HG03457 (cell line): ENCODE results near the gene CD47.

Source experiments
- ATAC-seq: cut with Tn5 transposase; IDR thresholded peaks from one replicate; pipeline ENCODE4 v1.9.1; 2021; ENCODE audit warnings: moderate number of reproducible peaks; ENCODE audit not compliant: unreplicated experiment

Gene CD47

DNA sequence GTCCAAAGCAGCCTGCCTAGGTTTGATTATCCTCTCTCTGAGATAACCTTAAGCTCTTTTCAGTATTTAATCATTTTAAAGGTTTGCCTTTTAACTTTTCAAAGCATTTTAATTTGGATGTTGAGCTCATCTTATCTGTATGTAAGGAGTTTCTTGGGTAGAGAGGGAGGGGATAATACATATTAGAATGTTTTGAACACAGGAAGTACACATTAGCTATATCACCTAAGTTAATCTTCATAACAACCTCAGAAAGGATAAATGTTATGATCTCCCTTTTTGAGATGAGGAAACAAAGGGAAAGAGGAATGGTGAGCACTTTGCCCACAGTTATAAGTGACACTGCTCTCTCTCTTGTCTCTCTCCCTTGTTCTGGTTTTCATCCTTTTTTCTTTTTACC lies 2.2 kb upstream of the CD47 start:
- no peak for ATAC-seq

DNA sequence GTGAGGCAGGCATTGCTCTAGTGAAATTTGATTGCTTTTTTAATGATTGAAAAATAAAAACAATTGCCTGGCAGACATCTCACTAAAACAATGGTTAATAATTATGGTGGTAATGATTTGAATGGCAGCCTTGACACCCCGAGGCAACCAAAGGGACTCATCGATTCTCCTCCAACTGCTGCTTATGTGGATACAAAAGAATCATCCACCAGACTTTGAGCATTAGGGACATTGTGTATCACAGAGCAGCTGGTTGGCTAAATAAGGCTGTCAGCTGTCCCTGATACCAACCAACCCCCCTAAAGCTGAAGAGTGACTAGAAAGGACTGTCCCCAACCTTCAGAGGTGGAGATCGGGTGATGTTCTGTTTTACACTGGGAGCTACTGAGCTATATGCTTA lies 1.7 kb upstream of the CD47 start:
- no peak for ATAC-seq

DNA sequence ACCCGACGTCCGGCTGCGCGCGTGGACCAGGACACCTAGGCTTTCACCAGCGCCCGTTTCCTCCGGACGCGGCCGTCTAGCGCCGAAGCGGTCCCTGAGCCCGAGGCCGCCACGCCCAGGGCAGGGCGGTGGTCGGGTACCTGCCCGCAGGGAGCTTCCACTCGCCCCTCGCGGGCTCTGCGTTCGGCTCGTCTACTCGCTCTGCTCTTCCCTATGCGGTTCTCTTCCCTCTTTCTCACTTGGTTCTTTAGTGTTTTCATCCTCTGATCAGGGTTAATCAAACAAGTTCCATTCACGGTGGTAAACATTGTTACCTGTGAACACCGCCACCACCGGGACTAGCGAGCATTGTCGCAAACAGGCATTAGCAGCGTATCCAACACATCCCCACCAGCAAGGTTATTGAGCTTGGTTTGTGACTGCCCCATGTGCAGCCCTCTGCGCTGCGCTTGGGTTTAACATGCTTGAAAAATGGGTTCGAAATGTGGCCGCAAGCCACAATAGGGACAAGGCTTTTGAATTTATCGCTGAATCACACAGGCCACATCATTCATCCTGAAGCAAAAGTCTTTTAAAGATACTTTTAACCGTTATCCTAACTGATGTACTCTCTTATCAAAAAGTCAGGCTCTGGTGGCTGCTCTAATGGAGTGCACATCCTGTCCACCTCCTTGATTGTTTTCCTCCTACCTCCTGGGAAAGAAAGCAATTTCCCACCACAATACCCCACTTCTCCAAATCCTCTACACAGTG lies 843 bp upstream of the CD47 start:
- no peak for ATAC-seq

DNA sequence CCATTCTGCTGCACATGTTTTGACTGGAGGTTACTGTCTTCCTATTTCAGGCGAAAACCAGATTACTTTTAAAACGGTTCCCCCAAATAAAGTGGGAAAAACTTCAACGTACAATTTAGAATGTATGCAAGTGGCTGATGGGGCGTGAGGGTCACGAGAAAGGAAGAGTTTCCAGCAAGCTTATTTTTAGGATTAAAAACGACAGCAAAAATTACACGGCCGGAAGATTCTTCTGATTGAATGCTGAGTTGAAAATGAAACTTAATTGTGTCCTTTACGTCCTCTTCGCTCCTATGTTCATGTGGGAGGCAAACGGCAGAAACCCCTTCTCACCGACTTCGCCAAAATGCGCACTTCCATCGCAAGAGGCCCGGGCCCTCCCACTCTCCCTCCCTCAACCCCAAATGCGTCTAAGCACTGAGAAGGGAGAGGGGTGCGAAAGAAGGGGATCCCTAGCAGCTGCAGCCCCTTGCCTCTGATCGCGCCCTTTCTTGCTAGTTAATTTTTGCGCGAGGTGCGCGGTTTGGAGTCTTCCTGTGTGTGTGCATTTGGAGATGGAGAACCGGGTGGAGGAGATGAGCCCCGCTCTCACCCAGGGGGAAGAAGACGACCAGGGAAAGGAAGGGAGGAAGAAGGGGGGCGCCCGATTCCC lies 656 bp downstream of the CD47 start:
- peak; percentile 2 for ATAC-seq

DNA sequence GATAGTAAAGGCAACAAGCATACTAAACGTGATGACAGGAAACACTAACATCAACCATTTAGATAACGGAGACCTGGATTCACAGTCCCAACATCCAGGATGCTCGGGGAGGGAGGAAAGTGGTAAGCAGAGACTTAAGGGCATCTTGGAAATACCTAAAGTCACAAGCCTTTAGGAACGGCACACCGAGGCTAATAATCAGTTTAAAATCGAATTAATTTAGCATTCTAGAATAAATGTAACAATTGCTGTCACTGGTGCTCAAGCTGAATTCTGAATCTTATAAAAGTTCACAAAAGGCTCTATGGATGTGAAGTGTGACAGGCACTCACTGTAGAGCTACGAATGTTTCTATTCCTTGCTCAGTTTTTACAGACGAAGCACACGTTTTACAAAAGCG lies 1.3 kb downstream of the CD47 start:
- ATAC-seq = no peak

DNA sequence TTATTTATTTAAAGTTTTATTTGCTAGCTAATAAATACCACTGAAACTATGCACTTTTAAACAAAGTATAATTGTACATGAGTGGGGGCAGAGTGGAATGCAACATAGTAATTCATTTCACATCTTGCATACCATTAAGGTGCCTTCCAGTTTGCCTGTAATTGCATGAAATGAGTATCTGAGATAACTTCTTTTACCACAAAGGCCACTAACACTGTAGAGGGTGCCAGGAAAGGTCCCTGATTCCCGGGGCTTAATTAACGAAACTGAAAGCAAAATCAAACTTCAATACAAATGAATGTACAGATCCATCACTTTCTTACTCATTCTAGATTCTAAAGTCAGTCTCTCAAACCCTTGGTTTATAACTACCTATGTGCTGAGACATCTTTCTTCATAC lies 2.1 kb downstream of the CD47 start:
- ATAC-seq = peak; percentile 53

DNA sequence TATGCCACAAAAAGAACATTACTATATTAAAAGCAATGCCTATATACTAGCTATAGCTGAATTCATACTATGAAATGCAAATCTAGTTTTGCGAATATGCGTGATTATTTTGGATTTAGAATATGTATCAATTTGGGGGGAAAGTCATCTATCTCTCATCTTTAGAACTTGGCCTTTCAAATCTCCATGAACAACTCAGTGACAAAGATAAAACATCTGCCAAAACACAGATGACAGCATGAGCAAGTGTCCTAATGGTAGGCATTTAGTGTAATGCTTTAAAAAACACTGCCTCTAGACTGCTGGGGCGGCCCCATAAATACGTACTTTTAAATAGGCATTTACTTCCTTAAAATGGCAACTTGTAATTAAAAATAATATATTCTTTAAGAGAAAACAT lies 2.7 kb downstream of the CD47 start:
- no peak for ATAC-seq

DNA sequence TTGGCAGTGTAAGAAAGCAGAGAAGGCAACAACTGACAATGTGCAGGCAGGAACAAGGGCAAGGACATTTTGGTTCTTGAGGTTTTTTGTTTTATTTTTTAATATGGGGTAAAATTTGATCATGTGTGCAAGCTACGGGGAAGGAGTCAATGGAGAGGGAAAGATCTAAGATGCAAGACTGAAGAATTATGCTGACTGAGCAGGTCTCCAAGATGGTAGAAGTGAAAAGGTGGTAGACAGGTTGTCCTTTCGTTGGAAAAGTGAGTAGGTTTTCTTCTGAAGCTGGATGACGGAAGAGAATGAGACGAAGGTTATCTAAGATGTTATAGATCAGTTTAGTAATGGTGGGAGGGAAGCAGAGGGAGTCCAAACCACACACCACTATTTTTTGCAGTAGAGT lies 4.2 kb downstream of the CD47 start:
- ATAC-seq = no peak

DNA sequence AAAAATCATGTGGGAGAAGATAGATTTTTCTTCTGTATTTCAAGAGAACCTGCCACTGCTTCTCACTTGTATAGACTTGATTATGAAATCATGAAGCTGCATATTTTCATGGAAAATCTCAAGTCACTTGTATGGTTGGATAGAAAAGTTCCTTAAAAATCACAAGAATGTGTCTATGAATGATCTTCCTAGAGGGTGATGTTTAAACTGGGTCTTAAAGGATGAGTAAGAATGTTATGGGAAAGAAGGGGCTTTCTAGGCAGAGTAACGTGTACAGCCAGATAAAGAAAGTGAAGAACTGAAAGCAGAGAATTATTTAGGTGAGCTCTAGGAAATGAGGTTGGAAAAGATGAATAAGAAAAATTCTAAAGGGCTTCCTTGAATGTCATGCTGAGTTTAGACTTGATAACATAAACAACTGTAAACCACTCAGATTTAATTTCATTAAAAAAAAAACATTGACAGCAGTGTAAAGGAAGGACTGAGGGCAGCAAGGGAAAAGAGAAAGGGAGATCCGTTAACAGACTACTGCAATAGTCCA lies 5.0 kb downstream of the CD47 start:
- no peak for ATAC-seq

DNA sequence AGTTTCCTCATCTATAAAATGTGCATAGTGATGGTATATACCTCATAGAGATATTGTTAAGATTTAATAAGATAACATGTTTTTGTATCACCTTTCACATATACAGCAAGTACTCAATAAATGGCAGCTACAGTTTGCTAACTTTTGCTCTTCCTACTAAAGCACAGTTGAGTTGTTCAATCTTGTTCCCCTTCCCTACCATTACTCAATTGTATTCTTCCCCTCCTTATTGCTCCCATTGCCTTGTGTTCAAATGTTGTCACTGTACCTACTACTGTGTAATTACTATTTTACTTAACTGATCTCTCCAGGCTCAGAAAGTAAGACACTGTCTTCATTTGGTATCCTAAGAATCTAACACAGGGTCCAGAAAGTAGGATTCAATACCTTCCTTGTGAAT lies 5.5 kb downstream of the CD47 start:
- no peak for ATAC-seq

DNA sequence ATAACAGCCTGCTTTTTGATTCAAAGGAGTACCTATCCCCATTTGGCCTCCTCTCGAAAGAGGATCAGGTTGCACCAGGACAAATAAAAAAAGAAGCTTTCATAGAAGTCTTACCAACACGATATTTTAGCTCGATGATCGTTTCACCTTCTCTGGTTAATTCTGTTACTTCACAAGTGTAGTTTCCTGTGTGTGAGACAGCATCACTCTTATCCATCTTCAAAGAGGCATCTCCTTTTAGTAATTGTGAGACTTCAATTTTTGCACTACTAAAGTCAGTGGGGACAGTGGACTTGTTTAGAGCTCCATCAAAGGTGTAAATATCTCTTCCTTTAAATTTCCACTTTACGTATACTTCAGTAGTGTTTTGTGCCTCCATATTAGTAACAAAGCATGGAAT lies 11.0 kb downstream of the CD47 start:
- no peak for ATAC-seq

DNA sequence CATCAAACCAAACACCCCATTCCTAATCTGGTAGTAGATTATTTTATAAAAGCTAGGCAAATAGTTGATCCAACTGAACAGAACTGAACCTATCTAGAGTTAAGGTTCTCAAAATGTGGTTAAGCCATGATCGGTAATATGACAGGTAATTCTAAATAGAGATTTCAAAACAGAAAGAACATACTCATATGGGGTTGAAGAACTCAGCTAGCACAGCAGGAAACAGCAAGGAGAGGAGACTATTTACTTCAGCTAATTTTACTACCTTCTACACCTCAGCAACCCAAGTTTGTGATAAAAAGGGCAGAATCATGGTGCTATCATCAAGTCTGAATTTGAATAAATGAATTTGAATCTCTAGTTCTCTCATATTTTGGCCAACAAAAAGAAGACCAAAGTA lies 11.8 kb downstream of the CD47 start:
- ATAC-seq = no peak

DNA sequence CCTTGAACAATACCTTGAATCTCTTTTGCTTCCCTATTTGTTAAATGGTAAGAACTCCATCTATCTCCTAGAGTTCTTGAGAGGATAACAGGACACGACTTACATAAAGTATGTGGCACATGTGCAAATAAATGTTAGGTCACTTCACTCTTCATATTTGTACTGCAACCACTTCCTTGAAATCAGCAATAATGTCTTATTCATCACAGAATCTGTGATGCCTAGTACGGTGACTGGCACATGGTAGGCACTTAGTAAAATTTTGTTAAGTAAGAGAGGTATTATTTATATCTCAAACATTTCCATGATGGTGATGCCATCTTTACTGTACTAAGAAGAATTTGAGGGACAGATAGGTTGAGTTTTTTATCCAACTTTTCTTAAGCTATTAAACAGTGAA lies 14.3 kb downstream of the CD47 start:
- ATAC-seq = no peak

DNA sequence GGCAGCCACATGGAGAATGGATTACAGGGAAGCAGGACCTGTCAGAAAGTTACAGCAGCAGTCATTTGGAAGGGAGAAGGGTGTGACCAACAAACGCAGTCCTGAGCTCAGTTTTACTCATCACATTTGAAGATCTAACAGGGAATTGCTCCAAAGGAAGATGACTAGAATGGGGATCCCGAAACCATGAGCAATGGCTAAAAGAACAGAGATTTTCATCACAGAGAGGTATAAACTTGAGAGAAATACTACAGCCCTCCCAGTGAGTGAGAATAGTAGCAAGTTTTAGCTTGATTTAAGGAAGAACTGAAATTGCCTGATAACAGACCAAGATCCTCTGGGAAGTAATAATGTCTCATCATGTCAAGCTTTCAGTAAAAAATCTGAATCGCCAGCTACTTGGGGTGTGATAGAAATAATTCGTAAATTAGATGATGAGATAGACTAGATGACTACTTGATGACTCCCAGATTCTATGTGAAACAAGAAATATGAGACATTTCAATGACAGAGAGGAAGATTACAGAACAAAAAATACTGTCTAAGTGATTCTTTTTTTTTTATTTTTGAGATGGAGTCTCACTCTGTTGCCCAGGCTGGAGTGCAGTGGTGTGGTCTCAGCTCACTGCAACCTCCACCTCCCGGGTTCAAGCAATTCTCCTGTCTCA lies 16.9 kb downstream of the CD47 start:
- ATAC-seq = no peak

DNA sequence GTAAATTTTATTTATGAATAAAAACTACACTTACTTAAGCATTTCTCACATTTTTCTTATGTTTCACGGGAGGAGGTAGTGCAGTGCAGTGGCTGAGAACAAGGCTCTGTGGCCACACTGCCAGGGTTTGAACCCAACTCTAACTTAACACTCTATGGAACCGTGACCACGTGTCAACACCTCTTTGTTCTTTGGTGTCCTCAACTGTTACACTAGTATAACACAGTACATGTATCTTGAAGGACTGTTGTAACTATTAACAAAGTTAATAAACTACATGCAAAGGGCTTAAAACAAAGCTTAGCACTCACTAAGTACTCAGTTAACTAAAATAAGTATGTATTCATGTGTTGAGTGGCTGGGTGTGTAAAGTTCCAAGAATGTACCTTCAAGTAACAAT lies 19.5 kb downstream of the CD47 start:
- ATAC-seq = no peak

DNA sequence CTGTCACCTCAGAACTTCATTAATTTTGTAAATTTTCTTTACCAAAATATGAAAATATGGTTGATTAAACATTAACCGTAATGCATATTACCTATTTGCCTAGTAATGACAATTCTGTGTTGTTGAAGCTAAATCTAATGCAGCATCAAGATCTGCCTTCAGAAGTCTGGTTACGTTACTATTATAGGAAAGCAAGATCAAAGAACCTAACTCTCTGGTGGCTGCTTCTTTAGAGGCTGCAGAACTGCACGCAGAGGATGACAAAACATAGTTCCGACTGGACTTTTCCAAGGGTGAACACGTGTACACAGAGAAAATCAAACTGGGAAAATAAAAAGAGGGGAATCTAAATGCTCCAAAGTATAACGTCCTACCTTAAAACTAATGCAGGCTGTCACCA lies 20.5 kb downstream of the CD47 start:
- ATAC-seq = no peak

DNA sequence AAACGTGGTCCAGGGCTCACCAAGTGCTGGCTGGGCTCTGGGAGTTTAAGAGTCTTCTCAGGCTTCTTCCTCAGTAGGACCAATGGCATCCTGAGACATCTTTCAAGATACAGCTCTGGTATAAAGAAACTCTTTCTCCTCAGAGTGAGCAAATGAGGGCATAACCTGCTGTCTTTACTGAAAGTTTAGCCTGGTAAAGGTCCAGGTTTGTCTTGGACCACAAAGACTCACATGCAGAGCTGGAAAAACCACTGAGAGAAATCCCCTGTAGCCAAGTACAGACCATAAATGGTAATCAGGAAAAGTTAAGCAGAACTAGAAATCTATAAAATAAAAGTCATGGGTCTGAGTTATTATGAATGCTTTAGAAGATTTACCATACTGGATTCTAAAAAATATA lies 23.1 kb downstream of the CD47 start:
- no peak for ATAC-seq

DNA sequence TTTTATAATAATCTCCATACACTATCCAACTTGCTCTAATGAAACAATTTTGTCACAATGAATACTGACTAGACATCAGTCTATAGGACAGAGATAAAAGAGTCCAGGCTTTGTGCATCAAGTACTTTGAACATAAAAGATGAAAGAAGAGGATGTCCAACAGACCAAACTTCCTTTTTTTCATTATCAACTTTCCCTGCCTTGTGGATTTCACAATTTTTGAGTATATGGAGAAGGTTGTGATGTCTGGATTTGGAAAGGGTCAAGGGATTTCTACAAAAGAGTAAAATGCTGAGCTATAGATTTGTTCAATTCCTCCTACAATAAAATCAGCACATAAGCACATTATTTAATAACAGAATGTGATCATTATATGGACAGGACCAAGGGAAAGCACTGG lies 25.7 kb downstream of the CD47 start:
- ATAC-seq = no peak

DNA sequence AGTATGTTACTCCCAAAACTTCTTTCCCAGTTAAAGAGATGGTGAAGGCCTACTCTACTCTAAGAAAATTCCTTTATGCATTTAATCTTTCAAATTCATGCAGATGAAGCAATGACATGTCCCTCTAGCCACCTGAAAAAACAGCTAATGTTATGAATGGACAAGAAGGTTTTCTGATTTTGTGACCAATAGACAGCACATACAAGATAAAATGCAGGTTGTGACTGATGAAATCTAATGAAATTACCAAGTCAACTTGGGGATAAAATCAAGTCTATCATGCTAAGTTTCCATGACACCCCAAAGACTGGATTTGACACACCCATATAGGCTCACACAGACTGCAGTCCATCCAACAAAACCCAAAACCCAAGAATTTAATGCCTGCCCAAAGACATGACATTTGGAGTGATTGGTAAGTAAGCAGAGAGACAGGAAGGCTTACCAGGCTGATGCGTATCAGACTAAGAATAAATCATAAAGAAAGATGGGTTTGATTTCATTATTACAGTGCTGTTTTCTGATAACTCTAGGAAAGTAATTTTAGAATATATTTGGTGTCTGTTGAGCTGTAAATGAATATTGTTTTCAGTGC lies 26.4 kb downstream of the CD47 start:
- no peak for ATAC-seq

DNA sequence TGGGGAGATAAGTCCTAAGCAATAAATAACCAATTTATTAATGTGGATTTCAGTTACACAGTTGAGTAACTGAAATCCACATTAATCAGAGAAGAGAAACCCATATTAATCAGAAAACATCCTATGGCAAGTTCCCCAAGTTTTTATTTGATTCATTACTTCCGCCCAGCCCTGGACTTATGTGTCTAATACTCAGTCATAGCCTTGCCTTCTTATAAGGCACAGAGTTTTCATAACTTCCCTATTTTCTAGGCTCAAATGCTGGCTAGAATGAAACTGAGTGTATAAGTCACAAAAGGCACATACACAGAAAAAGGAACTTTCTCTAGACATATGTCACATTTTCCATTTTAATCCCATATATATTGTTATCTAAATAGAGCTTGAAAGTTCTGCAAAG lies 28.8 kb downstream of the CD47 start:
- peak; percentile 70 for ATAC-seq

DNA sequence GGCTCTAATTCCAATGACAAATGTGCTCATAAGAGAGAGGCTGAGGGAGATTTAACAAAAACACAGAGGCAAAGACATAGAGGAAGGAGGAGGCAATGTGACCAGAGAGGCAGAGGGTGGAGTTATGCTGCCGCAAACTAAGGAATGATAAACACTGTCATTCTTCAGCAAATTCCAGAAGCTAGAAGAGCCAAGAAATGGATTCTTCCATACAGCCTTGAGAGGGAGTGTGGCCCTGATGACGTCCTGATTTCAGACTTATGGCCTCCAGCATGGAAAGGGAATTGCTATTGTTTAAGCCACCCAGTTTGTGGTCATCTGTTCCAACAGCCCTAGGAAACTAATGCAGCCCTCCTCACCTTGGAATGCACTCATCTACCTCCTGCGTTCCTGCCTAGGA lies 30.5 kb downstream of the CD47 start:
- no peak for ATAC-seq

DNA sequence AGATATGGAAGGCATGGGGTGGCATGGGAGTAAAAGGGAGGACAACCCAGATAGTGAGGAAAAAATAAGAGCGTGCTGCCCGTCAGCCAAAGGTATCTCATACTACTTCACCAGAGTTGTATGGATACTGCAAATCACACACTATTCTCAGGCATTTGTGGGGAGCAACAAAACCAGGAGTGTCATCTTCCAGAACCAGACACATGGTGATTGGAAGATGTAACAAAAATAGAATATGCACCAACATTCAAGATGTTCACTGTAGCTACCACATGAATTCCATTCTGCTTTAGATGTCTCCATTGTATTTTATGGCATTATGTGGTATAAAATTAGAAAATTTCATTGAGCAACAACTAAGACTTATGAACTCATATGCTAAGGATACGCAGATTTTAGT lies 34.9 kb downstream of the CD47 start:
- no peak for ATAC-seq
